Chondrocyte (in vitro differentiated cells): ENCODE data around the gene UBAP2. TPM values are rescaled to one million over a fixed set of nuclear protein-coding genes. Genes with fewer than 3 reads are reported as not detected.

ENCODE experiments used
- DNase-seq: peaks from one replicate; pipeline ENCODE4 v3.0.0; 2021; ENCODE audit warnings: mixed read lengths, low spot score
- H3K27ac Mint-ChIP-seq: one replicate; pipeline ENCODE4 v1.8.0; 2021; ENCODE audit warnings: mild to moderate bottlenecking, moderate library complexity, mixed read lengths; ENCODE audit not compliant: unreplicated experiment
- H3K27me3 Mint-ChIP-seq: 2 replicates; pipeline ENCODE4 v1.8.0; 2021; ENCODE audit warnings: low read depth, mixed read lengths
- H3K36me3 Mint-ChIP-seq: 2 replicates; pipeline ENCODE4 v1.8.0; 2021; ENCODE audit warnings: low read depth, mixed read lengths
- H3K4me1 Mint-ChIP-seq: 2 replicates; pipeline ENCODE4 v1.8.0; 2021; ENCODE audit warnings: low read depth, mild to moderate bottlenecking, mixed read lengths
- H3K4me3 Mint-ChIP-seq: one replicate; pipeline ENCODE4 v1.8.0; 2021; ENCODE audit warnings: mild to moderate bottlenecking, moderate library complexity, mixed read lengths; ENCODE audit not compliant: unreplicated experiment
- H3K9me3 Mint-ChIP-seq: 2 replicates; pipeline ENCODE4 v1.8.0; 2021; ENCODE audit warnings: low read depth, mixed read lengths
- total RNA-seq: library from RNA; stranded (reverse); gene quantifications from 3 replicates; pipeline ENCODE4 v1.2.1, GENCODE V29; 2021
- TF ChIP-seq, protein P1 (sequence below): fragments of 200-600 bp; sonication (generic); IDR thresholded peaks from 2 replicates; pipeline ENCODE4 v1.5.0; 2021; ENCODE audit warnings: antibody characterized with exemption, mild to moderate bottlenecking, moderate library complexity

Gene UBAP2
- total RNA-seq, 1 donor from 2014 or later: 56.3 TPM

DNA sequence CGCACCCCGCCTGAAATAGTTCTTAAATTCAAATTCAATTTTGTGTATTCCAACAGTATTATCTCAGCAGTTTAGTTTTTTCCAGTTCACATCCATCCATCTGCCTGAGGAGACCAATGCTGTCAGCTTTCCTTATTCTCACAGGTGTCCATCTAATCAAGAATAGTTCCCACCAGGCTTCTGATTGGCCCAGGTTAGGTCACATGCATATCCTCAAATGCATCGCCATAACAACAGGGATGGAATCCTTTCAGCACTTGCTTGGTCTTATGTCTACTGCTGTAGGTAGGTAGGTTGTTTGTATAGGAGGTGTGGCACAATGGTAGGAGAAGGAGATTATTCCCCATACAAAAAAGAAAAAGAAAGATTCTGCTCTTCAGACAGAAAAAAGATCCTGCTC lies 140.6 kb downstream of the UBAP2 start:
- no peaks in the 10 kb centered on the region for H3K27me3 Mint-ChIP-seq
- DNase-seq: no peak
- TF ChIP-seq, protein P1, sequence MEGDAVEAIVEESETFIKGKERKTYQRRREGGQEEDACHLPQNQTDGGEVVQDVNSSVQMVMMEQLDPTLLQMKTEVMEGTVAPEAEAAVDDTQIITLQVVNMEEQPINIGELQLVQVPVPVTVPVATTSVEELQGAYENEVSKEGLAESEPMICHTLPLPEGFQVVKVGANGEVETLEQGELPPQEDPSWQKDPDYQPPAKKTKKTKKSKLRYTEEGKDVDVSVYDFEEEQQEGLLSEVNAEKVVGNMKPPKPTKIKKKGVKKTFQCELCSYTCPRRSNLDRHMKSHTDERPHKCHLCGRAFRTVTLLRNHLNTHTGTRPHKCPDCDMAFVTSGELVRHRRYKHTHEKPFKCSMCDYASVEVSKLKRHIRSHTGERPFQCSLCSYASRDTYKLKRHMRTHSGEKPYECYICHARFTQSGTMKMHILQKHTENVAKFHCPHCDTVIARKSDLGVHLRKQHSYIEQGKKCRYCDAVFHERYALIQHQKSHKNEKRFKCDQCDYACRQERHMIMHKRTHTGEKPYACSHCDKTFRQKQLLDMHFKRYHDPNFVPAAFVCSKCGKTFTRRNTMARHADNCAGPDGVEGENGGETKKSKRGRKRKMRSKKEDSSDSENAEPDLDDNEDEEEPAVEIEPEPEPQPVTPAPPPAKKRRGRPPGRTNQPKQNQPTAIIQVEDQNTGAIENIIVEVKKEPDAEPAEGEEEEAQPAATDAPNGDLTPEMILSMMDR: no peak
- no peaks in the 10 kb centered on the region for H3K36me3 Mint-ChIP-seq
- no peaks in the 10 kb centered on the region for H3K9me3 Mint-ChIP-seq
- H3K27ac Mint-ChIP-seq: no peak overlapping the region
- peaks cover 38% of the 10 kb centered on the region for H3K4me1 Mint-ChIP-seq
- H3K4me3 Mint-ChIP-seq: no peak overlapping the region

DNA sequence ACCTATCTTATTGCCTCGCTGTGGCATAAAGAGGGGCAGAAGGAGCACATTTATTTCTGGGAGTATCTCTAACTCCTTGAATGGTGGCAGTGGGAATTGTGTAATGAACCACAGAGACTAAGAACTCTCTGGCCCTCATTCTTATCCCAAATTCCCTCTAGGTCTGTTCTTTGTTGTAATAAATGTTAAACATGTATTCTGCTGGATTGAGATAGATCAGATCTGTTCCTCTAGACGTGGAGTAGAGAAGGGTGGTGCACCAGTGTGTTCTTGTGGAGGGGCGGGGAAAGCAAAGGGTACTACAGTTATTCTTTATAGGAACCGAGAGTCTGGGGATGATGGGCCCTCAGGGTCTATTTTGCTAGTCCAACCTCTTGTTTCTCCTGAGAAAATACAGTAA lies 141.3 kb downstream of the UBAP2 start:
- peaks cover 38% of the 10 kb centered on the region for H3K4me1 Mint-ChIP-seq
- no peaks in the 10 kb centered on the region for H3K27me3 Mint-ChIP-seq
- no peak for DNase-seq
- H3K4me3 Mint-ChIP-seq: no peak overlapping the region
- TF ChIP-seq, protein P1: no peak
- H3K36me3 Mint-ChIP-seq: no peaks in the 10 kb centered on the region
- peak overlapping the region; percentile 45 for H3K27ac Mint-ChIP-seq
- no peaks in the 10 kb centered on the region for H3K9me3 Mint-ChIP-seq

DNA sequence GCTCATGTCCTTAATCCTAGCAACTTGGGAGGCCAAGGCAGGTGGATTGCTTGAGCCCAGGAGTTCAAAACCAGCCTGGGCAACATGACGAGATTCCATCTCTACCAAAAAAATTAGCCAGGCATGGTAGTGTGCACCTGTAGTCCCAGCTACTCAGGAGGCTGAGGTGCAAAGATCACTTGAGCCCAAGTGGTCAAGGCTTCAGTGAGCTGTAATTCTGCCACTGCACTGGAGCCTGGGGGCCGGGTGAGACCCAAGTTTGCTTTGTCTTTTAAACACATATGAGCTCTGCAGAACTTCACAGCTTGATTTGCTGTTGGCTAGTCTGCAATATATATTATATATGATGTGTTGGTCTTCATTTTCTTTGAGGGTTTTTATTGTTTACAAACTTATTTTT lies 141.9 kb downstream of the UBAP2 start:
- TF ChIP-seq, protein P1: no peak
- DNase-seq: no peak
- Mint-ChIP-seq H3K9me3 (no peaks in the 10 kb centered on the region), H3K27me3 (no peaks in the 10 kb centered on the region), H3K4me3 (no peak overlapping the region), H3K36me3 (peaks cover 1% of the 10 kb centered on the region), H3K27ac (no peak overlapping the region), H3K4me1 (peaks cover 38% of the 10 kb centered on the region)

DNA sequence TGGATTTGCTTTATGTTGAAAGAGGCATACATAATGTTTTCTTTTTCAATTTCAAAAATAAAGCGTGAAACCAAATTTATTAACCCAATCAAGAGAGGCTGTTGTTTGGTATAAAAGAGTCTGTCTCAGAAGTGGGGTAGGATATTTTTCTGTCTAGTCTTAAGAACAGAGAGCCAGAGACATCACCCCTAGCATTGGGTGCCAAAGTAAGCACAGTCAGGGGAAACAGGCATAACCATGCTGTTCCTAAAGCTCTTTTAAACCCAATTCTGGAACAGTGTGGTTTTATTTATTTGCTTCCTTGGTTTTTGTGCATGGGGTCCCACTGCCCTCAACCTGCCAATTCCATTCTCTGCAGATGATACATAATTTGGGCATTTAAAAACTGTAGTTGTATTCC lies 143.6 kb downstream of the UBAP2 start:
- DNase-seq: no peak
- H3K36me3 Mint-ChIP-seq: peaks cover 5% of the 10 kb centered on the region
- no peak overlapping the region for H3K4me3 Mint-ChIP-seq
- H3K4me1 Mint-ChIP-seq: peaks cover 38% of the 10 kb centered on the region
- peak overlapping the region; percentile 53 for H3K27ac Mint-ChIP-seq
- H3K9me3 Mint-ChIP-seq: no peaks in the 10 kb centered on the region
- TF ChIP-seq, protein P1: no peak
- no peaks in the 10 kb centered on the region for H3K27me3 Mint-ChIP-seq

DNA sequence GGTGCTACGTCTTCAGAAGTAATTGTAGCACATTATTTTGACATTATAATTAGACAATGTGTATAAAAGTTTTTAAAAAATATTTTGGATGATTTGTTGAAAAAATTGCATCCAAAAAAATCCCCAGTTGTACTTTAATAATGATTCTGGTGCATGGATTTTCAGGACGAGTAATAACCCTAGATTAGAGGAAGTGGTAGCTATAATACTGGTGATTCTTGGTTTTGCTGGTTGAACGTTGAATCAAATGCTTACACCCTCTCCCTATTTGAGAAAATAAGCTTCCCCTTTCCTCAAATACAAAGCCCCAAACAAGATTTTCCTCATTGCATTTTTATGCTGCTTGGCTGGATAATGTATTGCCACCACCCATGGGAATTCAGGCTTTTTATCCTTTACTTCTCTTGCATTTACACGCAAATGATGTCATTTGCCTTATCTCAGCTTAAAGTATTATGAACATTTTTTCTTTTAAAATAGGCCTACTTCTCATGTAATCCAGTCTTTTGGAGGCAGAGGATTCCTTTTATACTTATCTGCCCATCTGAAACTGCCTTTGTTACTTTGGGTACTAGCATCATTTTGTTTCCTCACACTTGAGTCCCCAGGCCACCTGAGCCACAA lies 145.4 kb downstream of the UBAP2 start:
- Mint-ChIP-seq H3K4me3 (no peak overlapping the region), H3K4me1 (peaks cover 35% of the 10 kb centered on the region), H3K36me3 (peaks cover 5% of the 10 kb centered on the region), H3K9me3 (no peaks in the 10 kb centered on the region), H3K27ac (no peak overlapping the region), H3K27me3 (no peaks in the 10 kb centered on the region)
- TF ChIP-seq, protein P1: no peak
- DNase-seq: no peak
